Measurements from ENCODE around the gene FNDC10.
"Not testable (repeated sequence)": the region's sequence is repeated elsewhere in the genome, so short reads cannot be mapped to it uniquely, and the experiment has no call there.

Gene FNDC10

GRCh38 chr1:1564268-1564667, 35.7 kb downstream of the FNDC10 start:
- DNase-seq: no peak

DNA sequence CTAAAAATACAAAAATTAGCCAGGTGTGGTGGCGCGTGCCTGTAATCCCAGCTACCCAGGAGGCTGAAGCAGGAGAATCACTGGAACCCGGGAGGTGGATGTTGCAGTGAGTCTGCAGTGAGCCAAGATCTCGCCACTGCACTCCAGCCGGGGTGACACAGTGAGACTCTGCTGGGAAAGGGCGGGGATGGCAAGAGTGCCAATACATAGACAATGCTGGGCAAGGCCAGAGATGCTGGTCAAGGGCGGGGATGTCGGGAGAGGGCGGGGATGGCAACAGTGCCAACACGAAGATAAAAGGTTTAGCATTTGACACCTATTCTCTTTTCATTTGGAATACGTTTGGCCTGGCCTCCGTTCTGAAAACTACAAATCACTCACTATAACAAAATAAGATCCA, 36.2 kb downstream of the FNDC10 start:
- DNase-seq: no peak

DNA sequence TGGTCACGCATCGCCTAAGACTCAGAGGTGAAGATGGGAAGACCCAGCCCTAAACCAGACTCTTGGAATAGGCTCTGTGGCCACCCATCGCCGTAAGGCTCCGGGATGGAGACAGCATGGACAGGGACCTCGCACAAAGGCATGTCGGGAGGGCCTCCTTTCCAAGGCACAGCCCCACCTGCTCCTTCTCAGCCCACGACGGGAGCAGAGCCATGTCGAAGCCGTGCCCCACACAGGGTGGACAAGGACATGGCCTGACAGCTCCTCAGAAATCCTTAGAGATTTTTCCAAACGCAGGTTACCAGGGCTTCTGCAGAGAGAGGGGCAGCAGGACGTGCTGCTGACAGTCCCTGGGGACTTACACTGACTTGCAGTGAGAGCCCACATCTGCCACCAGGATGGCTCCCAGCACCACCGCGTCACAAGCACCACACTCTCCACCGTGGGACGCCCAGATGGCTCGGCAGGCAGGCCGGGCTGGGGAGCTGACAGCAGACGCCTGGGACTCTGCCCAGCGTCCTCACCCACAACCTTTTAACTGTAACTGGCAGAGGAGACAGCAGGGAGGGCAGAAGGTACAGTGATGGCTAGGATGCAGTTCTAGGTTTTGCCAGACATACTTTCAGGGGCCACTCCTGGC, 37.3 kb downstream of the FNDC10 start:
- no peak for DNase-seq

DNA sequence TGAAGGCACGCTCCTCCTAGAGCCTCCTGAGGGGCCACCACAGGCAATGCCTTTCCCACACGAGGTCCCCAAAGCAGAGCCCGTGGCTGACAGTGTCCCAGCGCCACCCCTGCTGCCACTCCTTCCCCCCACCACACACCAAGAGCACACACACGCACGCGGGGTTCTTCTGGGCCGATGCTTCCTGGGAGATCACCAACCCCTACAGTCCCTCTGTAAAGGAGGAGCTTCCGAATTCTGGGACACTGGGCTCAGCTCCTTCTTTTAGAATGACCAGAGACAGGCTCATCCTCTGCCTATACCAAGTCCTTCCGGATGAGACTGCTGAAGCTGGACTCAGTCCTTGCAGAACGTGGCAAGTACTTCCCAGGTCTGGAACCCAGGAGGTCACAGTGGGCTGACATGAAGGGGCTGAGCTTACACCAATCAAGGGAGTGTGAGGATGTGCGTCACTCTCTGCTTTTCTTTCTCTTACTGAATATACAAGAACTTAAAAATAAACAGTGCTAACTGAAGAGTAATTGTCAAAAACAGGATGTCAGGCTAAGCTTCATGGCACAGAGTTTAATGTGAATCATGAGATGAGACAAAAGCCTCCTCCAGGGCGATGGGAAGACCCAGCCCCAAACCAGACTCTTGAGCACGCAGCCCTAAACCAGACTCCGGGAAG, 38.0 kb downstream of the FNDC10 start:
- no peak for DNase-seq

DNA sequence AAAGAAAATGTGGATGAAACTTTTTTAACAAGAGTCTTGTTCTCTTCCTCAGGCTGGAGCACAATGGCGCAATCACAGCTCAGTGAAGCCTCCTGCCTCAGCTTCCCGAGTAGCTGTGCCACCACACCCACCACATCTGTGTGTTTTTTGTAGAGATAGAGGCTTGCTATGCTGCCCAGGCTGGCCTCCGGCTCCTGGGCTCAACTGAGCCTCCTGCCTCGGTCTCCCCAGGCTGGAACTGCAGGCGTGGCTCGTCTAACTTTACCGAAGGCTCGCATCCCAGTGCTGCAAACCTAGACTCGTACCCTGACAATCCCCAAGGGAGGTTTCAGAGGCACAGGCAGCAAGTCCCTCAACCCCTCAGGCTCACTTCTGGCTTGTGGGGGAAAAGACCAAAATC, 39.8 kb downstream of the FNDC10 start:
- DNase-seq: no peak

- DNase-seq: no peak
Observed at GRCh38 chr1:1559066-1559465, 40.9 kb downstream of the FNDC10 start.

- DNase-seq: no peak
Observed at GRCh38 chr1:1558591-1558990, 41.3 kb downstream of the FNDC10 start.

- DNase-seq: not testable (repeated sequence)
Observed at GRCh38 chr1:1557688-1558087, 42.2 kb downstream of the FNDC10 start.

DNA sequence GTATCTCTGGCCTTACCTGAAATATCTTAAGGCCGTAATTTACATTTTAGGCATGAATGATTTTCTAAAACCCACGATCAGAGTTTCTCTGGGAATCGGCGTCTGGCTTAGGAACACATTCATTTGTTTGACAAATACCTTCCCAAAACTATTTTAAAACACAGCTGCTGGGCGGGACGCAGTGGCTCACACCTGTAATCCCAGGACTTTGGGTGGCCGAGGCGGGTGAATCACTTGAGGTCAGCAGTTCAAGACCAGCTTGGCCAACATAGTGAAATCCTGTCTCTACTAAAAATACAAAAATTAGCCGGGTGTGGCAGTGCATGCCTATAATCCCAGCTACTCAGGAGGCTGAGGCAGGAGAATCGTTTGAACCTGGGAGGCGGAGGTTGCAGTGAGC, 43.0 kb downstream of the FNDC10 start:
- not testable (repeated sequence) for DNase-seq

DNA sequence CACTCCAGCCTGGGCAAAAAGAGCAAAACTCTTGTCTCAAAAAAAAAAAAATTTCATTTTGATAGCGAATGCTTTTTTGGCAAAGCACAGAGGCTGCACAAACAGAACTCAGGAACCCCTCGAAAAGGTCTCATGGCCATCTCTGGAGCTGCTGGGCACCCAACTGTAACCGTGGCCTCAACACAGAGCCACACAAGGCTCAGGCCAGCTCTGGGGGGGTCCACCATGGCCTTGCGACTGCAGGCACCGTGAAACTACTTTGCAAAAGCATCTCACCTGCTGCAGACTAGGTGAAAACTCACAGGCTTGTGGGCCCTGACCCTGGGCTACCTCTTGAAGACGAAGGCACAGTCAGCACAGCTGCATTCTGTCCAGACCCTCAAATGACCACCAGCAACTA, 43.4 kb downstream of the FNDC10 start:
- no peak for DNase-seq

DNA sequence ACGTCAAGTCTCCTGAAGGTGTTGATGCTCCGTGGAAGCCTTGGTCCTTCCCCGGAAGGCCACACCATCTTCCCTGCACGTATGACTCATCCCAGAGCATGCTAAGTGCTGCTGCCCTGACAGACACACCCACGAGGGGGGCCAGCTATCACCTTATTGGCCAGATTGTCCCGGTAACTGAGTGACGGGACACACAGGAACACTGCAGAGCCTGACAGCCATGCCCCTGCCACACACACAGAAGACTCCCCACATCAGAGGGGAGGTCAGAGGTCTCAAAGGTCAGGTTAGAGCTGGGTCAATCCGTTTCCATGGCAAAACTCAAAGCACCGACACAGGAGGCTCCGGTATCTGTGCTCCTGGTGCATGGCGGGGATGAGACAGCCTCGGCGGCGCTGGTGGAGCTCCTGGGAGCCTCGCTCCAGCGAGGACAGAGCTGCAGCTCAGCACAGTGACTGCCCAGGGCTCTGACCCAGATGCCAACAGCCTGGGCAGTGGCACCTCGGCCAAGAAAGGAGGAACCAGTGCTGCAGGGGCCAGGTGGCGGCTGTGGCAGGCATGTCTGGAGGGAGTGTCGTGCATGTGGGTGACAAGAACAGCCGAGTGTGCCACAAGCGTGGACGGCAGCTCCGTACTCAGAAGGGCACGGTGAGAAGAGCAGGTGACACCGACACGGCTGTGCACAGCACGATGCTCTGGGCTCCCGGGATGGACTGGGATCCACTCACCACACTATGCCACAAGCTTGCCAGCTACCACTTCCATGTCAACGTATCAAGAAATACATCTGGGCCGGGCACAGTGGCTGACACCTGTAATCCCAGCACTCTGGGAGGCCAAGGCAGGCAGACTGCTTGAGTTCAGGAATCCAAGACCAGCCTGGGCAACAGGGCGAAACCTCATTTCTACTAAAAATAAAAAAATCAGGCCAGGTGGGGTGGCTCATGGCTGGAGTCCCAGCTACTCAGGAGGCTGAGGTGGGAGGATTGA, 44.7 kb downstream of the FNDC10 start:
- no peak for DNase-seq

DNA sequence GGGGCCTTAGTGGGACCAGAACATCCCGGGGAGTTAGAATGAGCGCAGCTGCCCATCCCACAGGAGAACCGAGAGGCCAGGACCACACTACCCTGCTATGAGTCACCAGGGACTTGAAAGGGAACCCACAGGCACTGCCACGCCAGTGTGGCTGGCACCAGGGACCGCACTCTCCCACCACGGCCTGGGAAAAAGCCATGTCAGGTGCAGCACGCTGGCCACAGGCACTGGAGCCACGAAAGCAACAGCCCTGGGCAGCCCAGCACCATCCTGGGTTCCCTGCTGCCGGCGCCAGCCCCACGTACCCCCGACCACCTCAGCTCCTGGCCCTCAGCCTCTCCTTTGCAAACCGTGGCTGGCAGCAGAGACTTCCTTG, 45.4 kb downstream of the FNDC10 start:
- DNase-seq: no peak

GRCh38 chr1:1553821-1554494, 46.0 kb downstream of the FNDC10 start:
- DNase-seq: no peak

- no peak for DNase-seq
Observed at GRCh38 chr1:1552263-1552639, 47.7 kb downstream of the FNDC10 start.

- no peak for DNase-seq
Observed at GRCh38 chr1:1551524-1552262, 48.2 kb downstream of the FNDC10 start.

DNA sequence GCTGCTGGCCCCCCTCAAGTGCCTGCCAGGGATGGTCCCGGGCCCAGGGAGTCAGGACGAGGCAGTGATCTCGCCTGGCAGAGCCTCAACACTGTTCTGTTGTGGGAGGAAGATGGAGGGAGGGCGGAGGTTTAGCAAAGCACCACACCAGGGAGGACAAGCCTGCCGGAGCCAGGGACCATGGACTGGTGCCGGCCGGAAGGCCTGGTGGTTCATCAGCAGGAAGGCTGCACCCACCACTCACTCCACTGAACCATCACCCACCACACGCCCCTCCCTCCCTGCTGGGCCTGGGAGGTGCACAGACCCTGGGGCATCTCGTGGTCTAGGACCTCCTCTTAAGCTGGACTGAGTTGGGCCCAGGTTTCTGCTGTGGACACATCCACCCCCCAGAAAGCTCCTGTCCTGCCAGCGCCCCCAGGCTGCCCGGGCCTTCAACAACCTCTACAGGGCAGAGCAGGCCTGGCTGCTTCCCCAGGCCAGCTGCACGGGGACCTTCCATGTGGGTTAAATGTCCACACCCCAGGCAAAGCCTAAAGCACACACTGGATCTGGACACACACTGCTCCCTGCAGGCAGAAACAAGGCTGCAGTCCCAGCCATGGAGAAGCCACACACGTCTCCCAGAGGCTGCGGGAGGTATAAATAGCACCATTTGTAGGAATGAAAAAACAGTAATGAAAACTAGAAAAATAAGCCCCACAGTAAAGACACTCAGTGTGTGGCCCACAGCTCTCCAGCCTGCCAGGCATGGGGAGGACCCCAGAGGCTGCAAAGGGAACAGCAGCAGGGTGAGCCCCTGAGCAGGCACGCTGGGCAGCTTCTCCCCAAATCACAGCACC, 49.1 kb downstream of the FNDC10 start:
- DNase-seq: no peak

- DNase-seq: no peak
Observed at GRCh38 chr1:1550087-1550486, 49.8 kb downstream of the FNDC10 start.

GRCh38 chr1:1548591-1548990, 51.3 kb downstream of the FNDC10 start:
- no peak for DNase-seq
